HG02623 (cell line): Measurements from ENCODE around the gene PLEKHA5.
"Not testable (repeated sequence)": the region's sequence is repeated elsewhere in the genome, so short reads cannot be mapped to it uniquely, and the experiment has no call there.

Experiments
- ATAC-seq: cut with Tn5 transposase; IDR thresholded peaks from one replicate; pipeline ENCODE4 v1.9.1; 2021; ENCODE audit warnings: moderate library complexity; ENCODE audit not compliant: unreplicated experiment

PLEKHA5 gene

DNA sequence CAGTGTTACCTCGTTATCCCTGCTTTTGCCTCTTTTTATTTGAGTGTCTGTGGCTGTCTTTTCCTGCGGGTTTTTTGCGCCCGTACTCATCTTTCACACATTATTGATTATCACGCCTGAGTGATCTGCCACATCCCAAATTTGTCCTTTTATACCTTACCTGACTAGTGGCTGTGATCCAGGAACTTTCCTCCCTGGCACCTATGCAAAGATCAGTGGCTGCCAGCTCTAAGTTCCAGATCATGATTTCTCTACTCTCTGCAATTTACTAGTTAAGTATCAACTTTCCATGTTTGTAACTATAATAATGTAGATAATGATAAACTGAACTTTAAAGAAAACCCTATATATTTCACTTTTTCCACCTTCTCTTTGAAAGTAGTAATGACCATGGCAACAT, 36.9 kb downstream of the PLEKHA5 start:
- no peak for ATAC-seq

DNA sequence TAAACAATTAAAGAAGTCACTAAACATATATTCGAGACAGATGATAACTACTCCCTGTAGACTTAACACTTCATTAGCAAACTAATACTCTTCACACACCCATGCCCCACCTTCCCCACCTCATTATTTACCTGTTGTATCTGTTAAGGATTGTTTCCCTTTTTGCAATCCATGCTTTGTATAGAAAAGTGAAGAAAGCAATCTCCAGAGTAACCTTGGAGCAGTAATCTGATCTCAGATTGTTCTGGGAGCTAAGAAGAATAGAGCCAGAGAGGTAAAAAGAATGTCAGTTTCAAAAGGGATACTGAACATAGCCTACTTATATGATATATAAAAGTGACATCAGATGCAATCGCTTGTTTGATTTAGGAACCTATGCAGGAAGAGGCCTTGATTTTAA, 37.4 kb downstream of the PLEKHA5 start:
- no peak for ATAC-seq

DNA sequence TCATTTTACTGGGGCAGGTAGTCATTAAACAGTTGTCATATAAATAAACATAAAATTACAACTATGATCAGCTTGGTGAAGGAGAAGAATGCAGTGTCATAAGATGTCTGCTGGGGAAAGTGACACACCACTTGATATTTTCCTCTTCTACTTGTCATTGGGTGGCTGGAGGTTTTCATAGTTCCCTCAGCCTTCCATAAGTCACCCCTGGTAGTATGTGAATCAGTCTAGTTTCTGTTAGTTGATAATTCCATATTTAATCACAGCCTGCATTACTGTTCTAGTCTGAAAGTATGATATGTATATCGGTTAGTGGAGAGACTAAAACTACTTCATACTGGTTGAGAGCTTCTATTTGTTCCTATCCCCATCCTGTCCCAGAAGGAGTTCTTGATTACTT, 38.2 kb downstream of the PLEKHA5 start:
- no peak for ATAC-seq

DNA sequence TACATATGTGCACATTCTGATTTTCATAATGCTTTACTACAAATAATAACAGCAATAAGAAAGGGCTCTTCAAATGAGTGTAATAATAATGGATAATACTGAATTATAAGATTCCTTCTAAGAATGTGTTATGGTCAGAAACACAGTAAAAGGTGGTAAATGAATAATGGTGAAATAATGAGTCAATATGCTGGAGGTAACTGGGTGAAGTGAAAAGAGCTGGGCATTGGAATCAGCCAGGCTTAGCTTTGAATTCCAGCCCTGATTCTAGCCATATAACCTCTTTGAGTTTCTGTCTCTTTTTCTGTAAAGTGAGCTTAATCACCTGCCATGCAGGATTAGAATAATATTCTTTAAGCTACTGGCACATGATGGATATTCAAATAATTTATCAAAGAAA, 39.1 kb downstream of the PLEKHA5 start:
- ATAC-seq: no peak

DNA sequence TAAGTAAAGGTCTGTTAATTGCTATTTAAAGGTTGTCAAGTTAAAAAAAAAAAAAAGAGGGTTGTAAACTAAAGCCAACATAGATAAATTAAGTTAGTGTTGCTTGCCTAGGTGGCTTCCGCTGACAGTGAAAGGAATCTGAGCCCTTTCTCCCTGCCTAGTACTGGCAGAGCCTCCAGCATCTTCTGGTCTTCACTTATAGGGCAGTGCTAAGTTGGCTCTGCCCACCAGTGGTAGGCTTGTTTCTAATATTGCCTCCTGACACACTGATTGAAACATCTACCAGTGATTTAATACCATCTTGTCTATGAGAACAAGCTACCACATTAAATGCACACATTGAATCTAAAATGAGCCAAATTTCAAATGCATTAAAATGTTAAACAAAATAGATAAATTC, 39.7 kb downstream of the PLEKHA5 start:
- no peak for ATAC-seq

DNA sequence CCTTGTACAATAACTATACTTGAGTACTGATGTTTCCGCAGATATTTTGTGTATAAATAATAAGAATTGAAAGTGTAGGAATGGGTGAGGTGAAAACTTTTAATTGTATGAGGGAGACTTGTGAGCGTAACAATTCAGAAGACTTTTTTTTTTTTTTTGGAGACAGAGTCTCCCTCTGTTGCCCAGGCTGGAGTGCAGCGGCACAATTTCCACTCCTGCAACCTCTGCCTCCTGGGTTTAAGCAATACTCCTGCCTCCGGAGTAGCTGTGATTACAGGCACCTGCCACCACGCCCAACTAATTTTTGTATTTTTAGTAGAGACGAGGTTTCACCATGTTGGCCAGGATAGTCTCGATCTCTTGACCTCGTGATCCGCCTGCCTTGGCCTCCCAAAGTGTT, 40.8 kb downstream of the PLEKHA5 start:
- not testable (repeated sequence) for ATAC-seq

DNA sequence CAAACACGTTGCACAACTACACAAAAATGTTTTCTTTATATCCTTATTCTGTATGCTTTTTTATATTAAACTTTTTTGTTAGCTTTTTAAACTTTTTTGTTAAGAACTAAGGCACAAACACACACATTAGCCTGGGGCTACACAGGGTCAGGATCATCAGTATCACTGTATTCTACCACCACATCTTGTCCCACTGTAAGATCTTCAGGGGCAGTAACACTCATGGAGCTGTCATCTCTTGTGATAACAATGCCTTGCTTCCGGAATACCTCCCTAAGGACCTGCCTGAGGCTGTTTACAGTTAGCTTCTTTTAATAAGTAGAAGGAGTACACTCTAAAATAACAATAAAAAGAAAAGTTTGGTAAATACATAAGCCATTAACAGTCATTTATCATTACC, 42.2 kb downstream of the PLEKHA5 start:
- ATAC-seq: no peak

DNA sequence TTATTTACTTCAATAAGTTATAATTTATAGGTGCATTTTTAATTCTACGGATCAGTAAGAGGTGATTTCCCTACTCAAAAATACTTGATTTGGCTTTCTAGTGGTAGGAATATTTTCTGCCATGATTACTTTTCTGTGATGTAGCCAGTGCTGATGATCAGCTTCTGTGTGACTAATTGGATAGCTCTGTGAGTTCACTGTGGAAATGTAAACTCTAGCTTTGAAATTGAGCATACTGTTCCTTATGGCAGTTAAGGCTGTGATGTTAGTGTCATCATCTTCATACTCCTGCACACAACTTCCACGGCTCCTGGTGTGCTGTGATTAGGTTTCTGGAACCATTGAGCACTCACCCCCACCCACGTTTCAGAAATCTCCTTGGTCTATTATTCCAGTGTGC, 48.2 kb downstream of the PLEKHA5 start:
- no peak for ATAC-seq

DNA sequence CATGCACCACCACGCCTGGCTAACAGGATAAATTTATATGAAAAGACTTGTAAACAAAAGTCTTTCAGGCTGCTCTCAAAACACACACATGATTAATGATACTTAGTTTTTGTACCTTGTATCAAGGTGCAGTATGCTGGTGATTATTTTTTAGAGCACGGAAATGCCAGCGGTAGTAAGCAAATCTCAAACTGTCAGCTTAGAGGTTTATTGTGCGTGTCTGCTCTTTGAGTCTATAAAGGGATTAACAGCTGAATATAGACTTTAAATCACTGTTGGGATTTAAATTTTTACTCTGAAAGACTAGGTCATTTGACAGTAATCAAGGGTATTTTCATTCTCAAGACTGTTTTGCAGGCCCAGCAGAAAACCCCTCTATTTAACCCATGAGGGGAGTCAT, 50.5 kb downstream of the PLEKHA5 start:
- ATAC-seq: no peak

DNA sequence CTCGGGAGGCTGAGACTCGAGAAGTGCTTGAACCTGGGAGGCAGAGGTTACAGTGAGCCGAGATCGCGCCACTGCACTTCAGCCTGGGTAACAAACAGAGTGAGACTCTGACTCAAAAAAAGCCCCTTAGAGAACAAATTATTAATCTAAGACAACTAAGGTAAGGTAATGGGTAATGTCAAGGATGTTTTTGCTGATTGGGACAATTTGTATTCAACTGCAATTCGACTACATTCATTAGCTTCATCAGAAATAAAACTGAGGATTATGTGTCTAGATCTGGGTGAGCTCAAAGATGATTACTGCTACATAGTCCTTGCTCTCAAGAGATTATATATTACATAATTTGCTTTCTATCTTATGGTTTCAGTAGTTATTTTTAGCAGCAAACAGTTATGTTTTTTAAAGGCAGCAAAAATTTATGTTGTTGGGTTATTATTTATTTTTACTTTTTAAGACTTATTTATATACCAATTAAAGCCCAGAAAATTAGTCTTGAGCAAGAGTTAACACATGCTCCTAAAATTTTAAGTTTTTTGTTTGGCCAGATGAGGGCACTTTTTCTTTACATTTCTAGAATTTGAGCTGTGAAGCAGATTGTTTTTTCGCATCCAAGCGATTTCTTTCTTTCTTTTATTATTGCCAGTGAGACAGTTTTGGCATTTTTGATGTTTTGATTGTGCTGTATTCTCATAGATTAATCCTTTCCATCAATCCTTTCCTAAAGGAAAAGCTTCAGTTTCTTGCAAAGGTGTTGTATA, 52.3 kb downstream of the PLEKHA5 start:
- ATAC-seq: no peak

DNA sequence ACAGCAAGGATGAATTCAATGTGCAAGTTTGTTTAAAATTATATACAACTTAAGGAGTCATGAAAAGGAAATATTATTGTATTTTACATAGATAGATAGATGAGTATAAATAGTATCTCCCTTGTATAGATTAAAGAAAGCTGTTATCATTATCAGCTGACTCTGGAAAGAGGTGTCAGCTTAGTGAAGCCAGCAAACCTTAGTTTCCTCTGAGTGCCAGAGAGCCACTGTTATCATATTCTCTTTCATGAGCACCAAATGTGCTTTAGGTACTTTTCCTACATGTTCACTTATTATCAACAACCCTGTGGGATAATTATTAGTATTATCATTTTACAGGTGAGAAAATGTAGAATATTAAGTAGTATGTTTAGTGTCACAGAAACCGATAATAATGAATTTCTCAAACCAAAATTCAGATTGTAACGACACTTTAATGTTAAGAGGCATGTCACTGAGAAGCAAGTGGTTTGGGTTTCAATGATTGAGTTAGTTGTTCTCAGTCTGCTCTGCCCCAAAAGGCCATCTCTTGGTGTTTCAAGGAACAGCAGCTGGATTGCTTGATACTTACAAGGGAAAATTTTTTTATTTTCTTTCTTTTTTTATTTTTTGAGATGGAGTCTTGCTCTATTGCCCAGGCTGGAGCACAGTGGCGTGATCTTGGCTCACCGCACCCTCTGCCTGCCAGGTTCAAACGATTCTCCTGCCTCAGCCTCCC, 53.7 kb downstream of the PLEKHA5 start:
- no peak for ATAC-seq

DNA sequence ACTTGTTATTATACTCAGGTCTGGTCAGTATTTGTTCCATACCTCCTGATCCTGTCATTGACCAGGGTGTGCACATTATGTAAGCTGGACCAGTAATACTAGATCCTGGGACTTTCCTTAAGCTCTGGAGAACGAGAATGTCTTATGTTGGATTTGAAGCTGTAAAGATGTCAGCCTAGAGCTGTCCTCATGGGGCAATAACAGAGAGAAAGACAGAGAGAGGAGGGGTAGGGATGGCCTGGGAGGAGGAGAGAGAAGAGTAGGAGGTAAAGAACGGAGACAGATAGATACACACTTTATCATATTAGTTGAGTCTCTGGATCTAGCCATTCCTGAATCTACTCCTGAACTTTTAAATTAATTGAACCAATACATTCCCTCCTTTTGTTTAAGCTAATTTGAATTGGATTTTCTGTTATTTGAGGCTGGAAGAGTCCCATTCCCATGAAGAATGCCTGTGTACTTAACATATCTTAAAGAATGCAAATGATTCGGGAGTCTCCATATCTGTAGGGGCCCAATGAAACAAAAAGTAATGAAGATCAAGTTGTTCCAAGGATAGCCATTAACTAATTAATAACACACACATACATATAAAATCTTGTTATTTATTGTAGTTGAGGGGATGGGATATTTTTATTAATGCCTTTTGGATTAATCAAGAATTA, 55.9 kb downstream of the PLEKHA5 start:
- ATAC-seq: no peak

DNA sequence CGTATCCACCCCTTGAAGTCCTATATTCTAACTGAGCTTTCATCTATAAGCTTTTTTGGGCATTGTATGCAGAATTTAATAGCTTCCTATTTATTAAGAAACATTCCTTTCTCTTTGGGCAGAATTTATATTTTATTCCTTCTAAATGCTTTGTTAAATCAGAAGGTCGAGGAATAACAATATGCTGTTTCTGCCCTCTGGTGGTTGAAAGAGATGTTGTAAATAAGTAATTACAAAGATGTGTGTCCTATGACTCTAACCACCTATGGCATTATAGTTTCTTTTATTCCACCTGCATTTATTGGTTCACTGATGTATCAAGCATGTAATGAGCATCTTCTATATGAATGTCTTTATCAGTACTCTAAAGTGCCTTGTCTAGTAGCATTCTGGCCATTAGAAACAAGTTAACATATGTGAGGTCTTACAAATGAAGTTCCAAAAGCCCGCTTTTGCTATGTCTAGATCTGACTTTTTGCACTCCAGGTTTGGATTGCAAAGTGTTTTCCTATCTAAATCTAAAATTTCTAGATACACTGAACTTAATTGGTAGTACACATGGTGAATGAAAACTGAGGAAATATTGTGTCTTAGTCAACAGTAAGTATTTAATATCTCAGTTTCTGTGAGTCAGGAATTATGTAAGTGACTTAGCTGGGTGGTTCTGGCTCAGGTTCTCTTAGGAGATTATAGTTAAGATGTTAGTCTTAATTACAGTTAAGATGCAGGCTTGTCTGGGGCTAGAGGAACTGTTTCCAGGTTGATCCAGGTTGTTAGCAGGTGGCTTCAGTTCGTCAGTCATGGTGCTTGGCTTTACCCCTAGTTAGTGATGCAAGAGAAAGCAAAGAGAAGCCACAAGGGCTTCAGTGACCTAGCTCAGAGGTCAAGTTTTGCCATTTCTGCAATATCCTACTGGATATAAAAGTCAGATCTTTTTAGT, 57.5 kb downstream of the PLEKHA5 start:
- ATAC-seq: no peak

DNA sequence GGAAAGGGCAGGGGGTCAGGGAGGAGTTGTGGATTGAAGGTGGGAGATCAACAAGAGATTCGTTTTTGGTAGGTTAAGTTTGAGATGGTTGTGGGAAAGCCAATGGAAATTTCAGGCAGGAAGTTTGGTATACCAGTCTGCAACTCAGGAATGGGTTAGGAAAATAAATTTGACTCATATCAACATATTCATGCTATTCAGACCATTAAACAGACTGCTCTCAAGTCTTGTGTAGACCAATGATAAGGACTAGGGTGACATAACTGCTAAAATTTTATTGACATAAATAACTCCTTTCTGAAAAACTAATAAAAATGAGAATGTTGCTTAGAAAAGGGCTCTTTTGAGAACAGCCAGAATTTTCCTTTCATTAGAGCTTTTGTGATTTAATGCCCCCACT, 60.0 kb downstream of the PLEKHA5 start:
- no peak for ATAC-seq

DNA sequence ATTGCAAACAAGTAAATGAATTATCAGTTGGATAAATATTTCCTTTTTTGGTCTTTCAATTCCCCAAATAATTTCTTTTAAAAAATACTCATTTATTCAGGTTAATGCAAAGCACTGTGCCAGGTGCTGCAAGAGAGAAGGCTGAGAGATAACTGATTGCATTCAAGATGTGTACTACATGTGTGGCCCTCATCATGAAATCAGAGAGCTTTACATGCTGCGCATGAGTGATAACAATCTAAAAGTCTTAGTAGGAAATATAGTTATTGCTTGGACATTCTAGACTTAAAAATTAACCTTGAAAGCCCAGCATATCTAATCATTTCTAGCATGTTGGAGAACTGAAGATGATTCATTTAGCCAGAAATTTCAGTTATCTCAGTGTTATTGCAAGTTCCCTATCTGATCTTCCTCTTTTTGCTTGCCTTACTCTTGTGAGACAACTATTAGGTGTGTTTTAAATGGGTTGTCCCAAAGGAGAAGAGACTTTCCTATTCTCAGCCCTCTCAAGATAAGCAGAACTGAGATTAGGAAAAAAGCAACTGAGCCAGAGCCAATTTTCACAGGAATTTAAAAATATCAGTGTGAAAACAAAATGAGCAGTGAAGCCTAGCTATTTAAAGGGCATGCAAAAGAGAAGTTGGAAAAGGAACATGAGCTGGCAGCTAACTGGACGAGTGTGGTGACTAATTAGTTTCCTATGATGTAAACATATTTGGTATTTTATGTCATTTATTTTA, 60.9 kb downstream of the PLEKHA5 start:
- ATAC-seq: no peak

DNA sequence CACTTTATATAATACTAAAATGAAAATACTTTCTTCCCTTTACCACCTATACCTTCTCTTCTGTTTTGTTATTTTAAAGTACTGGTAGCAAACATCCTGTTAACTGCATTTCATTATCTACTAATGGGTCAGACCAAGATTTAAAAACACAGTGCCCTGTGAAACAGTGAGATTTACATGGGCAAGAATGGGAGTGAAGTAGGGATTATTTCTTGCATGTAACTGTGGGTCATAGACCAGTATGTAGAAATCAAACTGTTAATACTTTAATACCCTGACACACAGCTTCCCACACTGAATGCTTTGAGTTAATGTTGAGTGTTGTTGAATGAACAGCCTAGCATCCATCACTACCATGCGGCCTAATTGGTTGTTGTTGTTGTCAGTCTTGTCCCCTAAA, 61.6 kb downstream of the PLEKHA5 start:
- no peak for ATAC-seq

DNA sequence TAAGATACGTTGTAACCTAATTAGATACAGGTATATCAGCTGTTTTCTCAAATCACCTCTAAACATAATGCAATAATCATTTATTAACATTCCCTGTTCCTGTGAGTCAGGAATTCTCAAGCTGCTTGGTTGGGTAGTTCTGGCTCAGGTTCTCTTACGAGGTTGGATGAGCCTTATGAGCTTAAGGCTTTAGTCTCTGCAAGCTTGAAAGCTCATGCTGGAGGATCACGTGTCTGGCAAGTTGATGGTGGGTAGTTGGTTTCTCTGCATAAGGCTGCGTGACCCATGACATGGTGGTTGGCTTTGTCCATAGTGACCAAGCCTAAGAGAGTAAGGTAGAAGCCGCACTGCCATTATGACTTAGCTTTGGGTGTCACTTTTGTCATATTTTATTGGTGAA, 62.0 kb downstream of the PLEKHA5 start:
- ATAC-seq: no peak

DNA sequence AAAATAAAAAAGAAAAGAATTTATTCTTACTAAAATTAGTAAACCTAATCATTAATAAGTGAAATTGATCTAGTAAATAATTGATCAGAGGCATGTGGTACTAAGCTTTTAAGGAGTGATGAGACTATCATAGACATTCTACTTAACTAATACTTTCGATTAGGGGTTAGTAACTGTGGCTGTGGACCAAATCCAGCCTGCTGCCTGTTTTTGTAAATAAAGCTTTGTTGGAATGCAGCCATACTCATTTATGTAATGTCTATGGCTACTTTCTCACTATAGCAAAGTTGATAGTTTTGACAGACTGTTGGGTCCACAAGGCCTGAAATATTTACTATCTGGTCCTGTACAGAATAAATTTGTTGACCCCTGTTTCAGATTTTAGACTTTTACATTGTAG, 63.2 kb downstream of the PLEKHA5 start:
- ATAC-seq: no peak

DNA sequence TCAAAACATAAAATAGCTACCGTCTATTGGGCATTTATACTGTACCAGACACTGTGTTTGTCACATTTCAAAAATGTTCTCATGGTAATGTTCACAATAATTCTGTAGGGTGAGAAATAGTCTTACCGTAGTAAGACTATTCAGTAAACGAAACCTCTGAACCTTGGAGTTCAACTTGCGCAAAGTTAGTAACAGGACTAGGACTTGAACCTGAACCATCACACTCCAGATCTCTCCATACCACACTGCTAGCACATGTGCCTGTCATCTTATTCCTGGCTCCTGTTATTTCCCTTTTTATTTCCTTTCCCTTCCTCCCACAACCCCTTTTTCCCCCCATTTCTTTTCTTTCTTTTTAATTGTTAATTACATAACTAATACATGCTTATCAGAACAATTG, 65.4 kb downstream of the PLEKHA5 start:
- ATAC-seq: no peak

DNA sequence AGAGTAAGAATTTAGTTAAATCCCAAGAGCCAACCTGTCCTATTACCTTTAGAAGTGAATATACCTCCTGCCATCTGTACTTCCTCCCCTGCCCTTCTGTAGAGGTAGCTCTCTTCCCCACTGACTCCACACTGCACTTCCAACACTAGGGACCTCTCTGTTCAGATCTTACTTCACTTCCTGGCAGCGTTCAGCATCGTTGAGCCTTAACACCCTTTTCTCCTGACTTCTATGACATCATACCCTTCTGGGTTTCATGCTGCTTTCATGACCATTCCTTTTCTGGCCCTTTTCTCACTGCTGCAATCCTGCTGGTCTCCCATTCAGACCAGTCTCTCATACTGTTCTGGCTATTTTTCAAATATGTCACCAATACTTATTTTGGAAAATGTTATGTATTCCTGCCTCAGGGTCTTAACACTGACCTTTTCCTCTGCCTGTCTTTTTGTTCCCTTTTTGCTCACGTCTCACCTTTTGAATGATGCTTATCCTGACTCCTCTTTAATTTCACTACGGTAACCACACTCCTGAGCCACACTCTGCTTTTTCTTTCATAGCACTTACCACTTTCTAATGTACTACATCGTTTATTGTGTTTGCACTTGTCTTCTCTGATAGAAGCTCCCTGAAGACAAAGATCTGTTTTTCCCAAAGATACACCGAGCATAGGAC, 67.6 kb downstream of the PLEKHA5 start:
- no peak for ATAC-seq
